Hypothalamus (tissue), 51 donors: Measurements from ENCODE around the gene SUFU.
"Not testable (repeated sequence)": the region's sequence is repeated elsewhere in the genome, so short reads cannot be mapped to it uniquely, and the experiment has no call there.

Experiments used
- DNase-seq, 51 donors: peaks; one replicate each; lab custom pipeline; 2025; lab: John Stamatoyannopoulos, UW

SUFU gene

DNA sequence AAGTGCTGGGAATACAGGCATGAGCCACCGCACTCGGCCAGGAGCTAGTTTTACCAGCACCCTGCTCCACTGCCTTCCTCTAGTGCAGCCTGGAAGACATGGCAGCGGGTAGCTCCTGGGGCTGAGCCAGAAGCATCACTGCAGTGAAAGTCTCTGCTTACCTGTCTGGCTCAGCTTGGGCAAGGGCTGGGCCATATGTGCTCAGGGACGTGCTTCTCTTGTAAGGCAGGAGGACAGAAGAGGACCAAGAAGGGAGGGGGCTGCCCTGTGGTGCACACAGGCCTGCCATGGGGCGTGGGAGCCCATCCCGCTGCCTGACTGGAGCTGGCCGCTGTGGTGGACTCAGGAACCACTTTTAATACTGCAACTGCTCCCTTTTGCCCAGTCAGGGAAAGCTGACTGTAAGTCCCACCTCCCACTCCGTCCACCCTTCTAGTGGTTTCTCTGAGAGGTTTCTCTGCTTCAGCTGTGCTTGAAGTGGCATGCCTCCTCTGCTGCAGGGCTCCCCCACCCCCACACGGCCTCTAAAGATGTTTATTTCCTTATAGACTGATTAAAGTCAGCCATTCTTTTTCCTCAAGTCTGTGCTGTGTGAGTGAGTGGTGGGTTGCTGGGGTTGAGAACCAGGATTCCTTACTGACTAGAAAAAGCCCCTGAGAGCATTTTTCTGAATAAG is 27.2 kb upstream of the SUFU start:
- DNase-seq, result no peak

DNA sequence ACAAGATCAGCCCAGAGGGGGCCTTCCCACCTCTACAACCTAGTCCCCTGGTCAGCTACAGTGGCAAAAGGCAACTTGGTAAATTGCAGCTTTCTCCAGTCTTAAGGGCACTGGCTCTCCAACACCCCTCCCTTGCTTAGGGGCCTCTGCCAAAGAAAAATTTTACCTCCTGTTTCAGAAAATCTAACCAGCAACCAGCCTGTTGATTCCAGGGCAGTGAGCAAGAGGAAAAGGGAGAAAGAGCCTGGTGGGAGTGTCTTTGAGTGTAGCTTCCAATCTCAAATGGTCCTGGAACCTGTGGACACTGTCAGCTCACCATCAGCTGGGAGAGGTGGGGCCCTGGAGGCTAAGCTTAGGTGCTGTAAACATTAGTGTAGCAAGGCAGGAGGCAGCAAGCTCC is 24.1 kb upstream of the SUFU start:
- no peak for DNase-seq

DNA sequence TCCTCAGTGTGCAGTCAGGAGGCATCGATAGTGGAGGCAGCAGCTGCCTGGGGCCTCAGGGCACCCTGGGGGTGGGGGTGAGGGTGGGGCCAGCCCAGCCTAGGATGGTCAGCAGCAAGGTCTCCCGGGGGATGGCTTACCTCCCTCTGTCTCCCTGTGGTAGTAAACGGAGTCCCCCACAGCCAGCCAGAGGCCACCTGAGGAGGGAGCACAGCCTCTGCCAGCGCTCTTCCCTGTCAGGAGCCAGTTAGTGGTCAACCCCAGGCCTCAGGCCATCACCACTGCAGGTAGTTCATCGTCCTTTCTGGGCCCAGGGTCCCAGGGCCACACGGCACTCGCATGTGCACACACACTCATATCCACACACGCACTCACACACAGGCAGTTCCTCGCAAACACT is 23.4 kb upstream of the SUFU start:
- DNase-seq, result no peak

DNA sequence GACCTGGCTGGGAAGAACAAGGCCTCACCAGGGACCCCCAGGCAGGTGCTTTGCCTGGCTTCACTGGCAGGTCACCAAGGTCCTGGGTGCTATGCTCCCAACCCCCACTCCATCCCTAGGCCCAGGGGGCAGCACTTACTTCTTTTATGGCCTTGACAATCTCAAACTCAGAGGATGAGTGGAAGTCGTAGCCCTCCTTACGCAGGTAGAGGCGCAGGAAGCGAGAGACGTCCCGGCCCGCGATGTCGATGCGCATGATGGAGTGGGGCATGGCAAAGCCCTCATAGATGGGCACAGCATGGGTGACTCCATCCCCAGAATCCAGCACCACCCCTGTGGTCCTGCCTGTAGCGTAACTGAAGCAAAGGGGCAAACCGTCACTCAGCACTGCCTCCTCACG is 19.8 kb upstream of the SUFU start:
- no peak for DNase-seq

DNA sequence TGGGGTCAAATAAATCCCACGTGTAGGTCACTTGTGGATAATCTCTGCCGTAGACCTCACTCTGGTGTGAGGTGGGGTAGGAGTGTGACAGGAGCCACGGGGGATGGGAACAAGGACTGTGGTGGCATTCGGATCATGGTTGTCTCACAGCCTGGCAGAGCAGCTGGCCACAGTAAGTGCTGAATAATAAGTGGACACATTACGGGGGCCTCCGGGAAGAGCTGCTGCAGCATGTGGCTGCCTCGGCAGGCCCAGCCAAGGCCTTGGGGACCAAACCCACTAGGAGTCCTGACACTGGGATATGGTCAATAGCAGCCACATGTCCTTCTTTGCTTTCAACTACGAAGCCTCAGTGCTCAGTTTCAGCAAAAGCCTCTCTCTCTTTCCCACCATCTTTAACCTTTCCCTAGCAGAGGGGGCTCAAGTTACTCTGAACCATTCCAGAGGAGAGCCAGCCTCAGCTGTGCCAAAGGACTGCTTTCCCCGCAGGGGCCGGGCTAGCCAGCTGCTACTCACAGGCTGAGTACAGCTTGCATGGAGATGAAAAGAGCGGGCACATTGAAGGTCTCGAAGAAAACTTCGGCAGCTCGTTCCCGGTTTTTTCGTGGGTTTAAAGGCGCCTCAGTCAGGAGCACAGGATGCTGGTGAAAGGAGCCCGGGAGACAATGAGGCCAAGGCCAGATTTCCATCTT is 18.5 kb upstream of the SUFU start:
- DNase-seq, result peak in 3 of 51 donors; percentile 17 to 22 (median 20)

DNA sequence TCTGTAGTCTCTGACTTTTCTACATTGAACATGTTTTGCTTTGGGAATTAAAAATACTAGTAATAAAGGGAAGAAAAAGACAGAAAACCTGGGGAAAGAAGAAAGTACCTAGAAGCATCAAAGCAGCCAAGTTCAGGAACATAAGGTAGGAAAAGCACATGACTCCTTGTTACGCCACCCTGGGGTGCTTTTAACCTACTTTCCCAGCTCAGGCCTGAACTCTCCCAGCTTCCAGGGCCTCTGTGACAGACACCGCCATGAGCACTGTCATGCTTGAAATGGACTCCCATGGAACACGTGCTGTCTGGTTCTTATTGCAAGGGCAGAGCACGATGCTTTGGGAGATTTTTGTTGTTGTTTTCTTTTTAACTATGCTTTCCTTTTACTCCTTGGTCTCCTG is 12.6 kb upstream of the SUFU start:
- no peak for DNase-seq

DNA sequence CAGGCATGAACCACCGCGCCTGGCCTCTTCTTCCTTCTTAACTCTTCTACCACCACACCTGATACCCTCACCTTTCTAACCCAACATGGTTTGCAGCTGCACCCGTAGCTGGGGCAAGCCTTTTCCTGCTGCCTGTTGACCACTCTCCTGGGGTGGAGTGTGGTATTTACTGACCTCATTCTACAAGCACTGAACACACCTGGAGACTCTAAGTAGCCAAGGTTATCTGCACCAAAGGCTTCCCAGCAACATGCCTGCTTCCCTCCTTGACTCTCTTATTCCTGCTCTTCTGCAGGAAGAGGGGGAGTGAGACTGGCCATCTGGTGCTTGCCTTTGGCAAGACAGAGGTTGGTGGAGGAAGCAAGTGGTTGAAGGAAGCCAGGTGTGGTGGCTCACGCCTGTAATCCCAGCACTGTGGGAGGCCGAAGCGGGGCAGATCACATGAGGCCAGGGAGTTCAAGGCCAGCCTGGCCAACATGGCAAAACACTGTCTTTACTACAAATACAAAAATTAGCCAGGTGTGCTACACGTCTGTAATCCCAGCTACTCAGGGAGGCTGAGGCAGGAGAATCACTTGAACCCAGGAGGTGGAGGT is 11.3 kb upstream of the SUFU start:
- no peak for DNase-seq

DNA sequence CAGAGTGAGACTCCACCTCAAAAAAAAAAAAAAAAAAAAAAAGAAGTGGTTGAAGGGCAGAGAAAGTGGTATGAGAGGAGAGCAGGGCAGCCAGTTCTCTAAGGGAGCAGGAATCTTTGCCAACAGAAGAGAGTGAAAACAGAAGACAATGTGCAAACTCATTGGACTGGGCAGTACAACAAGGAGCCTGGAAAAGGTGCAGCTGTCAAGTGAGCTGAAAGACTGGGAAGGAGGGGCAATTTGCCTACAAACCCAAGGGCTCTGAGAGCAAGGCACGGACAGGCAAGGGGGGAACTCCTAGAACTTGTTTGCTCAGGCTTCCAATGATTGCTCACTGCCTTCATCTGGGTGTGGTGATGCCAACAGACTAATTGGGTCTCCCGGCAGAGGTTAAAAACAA is 10.8 kb upstream of the SUFU start:
- peak in 20 of 51 donors; percentile 8 to 74 (median 34) for DNase-seq

DNA sequence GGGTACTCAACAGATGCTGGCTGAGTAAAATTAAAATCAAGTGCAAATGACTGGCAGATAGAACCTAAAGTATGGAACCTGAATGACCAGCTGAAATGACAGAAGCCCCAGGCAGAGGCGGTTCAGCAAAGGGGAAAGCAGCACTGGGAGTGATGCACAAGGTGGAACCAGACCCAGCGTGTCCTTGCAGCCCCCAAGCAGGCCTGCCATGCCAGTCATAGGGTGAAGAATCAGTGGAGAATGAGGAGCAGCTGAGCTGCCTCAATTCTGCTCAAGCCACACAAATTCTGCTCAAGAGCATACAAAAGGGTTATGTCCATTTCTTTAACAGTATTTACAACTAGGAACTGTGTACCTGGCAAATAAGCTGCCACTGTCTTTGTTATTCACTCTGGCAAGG is 10.0 kb upstream of the SUFU start:
- no peak for DNase-seq

DNA sequence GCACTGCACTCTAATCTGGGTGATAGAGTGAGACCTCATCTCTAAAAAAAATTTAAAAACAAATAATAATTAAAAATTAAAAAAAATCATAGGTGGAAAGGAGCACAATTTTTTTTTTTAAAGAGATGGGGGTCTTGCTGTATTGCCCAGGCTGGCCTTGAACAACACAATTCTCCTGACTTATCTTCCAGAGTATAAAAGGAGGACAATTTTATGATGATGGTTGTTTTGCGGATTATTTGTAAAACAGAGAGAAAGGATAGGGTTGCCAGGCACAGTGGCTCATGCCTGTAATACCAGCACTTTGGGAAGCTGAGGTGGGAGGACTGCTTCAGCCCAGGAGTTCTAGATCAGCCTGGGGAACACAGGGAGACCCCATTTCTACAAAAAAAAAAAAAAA is 6.2 kb upstream of the SUFU start:
- DNase-seq, result no peak

DNA sequence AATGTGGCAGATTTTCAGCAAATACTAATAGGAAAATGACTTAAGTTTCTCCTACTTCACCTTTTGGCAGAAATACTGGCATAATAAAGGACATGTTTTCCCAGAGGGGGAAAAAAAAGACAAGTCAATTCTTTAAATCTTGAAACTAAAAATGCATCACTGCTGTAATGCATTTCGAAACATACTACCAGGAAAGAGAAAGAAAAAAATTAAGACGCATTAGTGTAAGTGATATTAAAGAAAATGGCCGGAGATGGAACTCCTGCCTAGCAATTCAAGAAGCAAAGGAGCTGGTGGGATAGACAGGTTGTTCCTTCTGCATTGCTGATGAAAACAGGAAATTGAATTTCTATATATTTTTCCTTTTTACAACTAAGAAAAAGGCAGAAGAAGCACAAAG is 4.4 kb upstream of the SUFU start:
- DNase-seq, result no peak

DNA sequence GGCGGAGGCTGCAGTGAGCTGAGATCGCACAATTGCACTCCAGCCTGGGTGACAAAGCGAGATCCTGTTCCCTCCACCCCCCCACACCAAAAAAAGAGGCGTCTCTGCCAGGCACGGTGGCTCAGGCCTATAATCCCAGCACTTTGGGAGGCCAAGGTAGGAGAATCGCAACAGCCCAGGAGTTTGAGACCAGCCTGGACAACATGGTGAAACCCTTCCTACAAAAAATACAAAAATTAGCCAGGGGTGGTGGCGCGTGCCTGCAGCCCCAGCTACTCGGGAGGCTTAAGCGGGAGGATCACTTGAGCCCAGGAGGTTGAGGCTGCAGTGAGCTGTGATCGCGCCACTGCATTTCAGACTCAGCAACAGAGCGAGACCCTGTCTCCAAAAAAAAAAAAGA is 3.1 kb upstream of the SUFU start:
- not testable (repeated sequence) for DNase-seq

DNA sequence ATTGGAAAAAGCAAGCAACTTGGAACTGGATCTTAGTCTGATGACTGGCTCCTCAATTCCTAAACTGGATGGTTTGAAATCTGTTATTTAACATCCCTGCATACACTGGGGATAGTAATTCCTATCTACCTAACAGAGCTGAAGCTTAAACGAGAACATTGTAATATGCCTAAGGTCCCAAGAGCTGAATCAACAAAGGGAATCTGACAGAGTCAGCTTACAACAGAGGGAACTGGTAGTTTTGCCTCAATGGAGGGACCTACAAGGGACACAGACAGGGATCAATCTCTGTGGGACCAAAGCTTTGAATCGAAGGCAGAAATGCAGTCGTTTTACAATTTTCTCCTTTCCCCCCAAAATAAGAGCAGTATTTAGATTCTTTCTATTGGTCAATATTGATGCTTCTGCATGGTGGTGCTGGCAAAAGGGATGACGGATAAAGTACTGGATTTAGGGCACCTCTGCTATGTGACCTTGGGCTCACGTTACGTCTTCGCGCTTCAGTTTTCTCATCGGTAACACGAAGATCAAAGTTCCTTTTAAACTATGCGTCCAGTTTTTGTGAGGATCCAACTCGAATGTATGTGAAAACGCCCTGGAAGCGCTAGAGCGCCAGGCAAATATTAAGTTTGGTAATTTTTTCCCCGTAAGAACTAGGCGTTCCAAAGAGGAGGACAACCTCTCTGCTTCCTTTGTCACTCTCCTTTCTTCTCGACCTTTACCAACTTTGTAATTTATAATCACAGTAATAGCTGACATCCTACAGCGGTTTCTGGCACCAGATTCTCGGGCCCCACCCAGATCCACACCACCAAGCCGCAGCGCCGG is 2.4 kb upstream of the SUFU start:
- no peak for DNase-seq

DNA sequence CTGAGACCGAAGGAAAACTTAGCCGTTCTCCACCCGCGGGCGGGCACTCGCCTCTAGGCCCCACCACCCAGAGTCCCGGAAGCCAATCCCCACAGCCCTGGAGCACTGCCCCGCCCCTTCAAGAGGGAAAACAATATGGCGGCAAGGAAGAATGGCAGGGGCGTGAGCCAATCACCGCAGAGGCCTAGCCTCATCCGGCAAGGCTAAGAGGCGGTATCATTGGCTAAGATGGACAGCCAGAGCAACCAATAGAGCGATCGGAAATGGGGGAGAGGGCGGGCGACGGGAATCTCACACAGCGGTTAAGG is 1.8 kb upstream of the SUFU start:
- peak in 50 of 51 donors; percentile 81 to 100 (median 98) for DNase-seq

DNA sequence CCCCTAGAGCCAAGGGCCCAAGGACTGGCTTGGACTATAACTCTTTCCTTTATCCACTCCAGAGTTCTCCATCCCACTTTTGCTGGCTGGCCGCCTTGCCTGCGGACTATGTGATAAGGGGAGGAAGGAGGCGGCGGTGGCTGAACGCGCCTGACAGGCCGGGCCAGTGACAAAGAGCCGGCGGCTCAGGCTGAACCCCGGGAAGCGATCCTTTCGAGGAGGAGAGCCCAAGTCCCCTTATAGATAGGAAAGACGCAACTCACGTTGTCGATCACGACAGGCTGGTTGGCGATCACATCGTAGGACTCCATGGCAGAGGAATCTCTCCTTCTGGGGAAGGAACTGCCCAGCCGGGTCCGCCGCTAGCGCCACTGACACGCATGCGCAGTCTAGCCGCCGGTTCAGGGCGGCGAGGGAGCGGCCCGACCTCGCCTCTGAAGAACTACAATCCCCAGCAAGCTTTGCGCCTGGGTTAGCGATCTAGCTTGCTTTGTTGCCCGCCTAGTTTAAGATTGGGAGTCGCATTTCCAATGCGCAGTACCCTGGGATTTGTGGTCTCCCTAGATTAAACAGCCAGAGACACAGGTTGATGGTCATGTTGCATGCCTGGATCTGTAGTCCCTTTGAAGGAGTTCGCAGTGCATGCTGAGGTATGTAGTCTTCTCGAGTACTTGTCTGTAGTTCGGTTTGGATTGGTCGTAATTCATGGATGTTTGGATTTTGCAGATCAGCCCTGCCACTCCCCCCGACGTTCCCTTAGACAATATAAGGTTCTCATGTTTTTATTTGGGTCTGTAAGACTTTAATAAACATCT is 1.2 kb upstream of the SUFU start, which contains the start of gene ACTR1A:
TSS of gene ACTR1A (minus strand) at position 376 of the 815 bp plus-strand sequence. CDS start at position 311, 65 bp downstream.
- DNase-seq, result peak; percentile 81 to 99 (median 94)

DNA sequence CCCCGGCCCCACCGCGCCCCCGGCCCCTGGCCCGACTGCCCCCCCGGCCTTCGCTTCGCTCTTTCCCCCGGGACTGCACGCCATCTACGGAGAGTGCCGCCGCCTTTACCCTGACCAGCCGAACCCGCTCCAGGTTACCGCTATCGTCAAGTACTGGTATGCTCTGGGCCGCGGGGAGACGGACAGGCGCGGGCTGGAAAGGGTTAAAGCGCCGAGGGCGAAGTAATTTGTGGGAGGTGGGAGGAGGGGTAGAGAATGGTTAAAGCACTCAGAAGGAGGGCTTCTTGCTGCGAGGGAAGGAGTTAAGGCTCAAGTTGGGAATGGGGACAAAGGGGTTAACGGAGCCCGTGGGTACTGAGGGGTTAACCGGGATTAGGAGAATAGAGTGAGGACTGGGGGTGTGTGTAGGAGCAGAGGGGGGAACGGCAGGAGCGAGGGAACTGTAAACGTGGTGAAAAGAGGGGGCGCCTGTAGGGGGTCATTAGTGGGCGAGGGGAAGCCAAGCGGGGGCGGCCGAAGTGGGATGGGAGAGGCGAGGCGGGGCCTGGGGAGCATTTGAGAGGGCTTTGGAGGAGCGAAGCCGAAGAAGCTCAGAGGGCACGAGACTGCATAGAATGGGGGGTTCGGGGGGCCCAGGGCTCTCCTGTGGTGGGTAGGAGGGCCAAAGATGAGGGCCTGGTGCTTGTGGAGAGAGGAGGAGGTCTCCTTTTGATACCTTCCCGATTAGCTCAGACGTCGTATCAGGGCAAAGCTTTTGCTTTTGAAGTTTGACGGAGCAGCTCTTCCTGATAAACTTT is 605 bp downstream of the SUFU start:
- peak in 10 of 51 donors; percentile 11 to 69 (median 28) for DNase-seq

DNA sequence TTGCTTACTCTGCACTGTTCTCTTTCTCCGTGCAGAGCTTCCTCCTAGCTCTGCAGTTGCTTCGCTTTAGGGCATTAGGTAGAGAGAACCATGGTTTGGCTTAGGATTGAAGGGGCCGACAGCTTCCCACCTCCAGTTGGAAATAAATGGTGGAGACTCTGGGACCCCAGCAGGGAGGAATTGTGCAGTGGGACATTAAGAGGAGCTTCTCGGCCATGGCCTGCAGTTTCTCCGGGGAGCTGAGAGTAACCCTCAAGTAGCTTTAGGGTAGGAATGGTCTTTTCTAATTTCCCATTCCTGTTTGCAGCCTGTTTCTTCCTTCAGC is 1.2 kb downstream of the SUFU start:
- DNase-seq, result peak in 1 of 51 donors; percentile 19

DNA sequence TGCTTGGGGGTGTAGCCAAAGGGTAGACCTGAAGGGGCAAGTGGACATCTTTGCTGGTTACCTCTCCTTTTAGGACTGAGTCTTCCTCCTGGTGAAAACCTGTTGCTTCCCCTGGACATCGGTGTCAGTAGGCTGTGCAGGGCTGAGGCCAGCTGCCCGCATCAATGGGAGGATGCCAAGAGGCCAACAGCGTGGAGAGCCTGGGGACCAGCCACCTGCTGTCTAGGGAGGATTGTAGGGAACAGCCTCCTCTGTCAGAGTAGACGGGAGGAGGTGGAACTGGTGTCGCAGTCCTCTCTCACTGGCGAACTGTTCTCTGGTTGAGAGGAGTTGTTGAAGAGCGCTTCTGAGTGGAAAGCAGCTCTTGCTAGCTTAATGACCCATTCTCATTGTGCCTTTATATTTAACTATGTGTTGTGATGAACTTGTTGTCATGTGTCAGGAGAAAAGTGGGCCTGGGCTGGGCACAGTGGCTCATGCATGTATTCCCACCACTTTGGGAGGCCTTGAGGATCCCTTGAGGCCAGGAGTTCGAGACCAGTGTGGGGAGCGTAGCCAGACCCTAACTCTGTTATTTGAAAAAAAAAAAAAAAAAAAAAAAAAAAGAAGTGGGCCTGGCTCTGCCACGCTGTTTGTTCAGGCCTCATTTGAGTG is 1.8 kb downstream of the SUFU start:
- peak in 7 of 51 donors; percentile 6 to 26 (median 14) for DNase-seq

DNA sequence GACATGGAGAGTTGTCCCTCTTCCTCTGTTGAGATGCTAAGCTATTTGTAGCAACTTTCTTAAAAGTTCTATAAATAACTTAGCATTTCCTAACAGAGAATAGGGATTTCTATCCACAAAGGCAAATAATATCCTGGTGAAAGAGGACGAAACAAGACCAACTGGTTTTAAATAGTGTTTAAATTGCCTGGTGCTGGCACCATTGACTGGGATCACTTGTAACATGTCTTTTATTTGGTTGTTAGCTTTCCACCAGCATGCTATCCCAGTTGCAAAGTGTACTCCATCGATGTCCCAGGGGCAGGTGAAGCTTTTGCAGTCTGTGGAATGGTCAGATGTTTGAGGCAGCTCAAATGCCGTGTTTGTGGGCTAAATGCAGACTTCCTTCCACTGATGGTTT is 3.7 kb downstream of the SUFU start:
- no peak for DNase-seq
